A673 (cell line): ENCODE data around the gene ERCC6L2. TPM values are rescaled to one million over a fixed set of nuclear protein-coding genes. Genes with fewer than 3 reads are reported as not detected.

Source experiments
- BruUV-seq: library from RNA; stranded (reverse); fragments of 400-500 nt; replicated peaks from 2 replicates; lab custom pipeline; 2021; lab: Mats Ljungman, UMichigan
- CTCF ChIA-PET: fragments of 300-600 bp; sonication (Branson Sonifier 250); formaldehyde crosslinking; loops from one replicate; lab custom pipeline; 2022; ENCODE audit warnings: antibody characterized with exemption; lab: Charles Lee
- POLR2A ChIA-PET: fragments of 300-600 bp; sonication (Branson Sonifier 250); formaldehyde crosslinking; loops from one replicate; lab custom pipeline; 2022; ENCODE audit warnings: antibody characterized with exemption; ENCODE audit not compliant: low non-redundant PET; lab: Charles Lee
- DNase-seq: peaks from one replicate; pipeline ENCODE4 v3.0.0-alpha.2; 2015; ENCODE audit warnings: low spot score
- H3K27ac ChIP-seq: fragments of 200-600 bp; sonication (generic); 2 replicates; pipeline ENCODE4 v1.5.1; 2016; ENCODE audit warnings: mixed run types, low read depth, mild to moderate bottlenecking, mixed read lengths, antibody characterized with exemption, low read length; ENCODE audit not compliant: poor library complexity, severe bottlenecking
- H3K27me3 ChIP-seq: fragments of 200-600 bp; sonication (generic); replicated peaks from 2 replicates; pipeline ENCODE4 v1.6.1; 2017; ENCODE audit warnings: mixed run types, low read depth, mild to moderate bottlenecking, mixed read lengths, antibody characterized with exemption, low read length; ENCODE audit not compliant: insufficient read depth, poor library complexity
- H3K36me3 ChIP-seq: fragments of 200-600 bp; sonication (generic); 2 replicates; pipeline ENCODE4 v1.6.1; 2016; ENCODE audit warnings: mixed run types, mild to moderate bottlenecking, mixed read lengths, antibody characterized with exemption, low read length; ENCODE audit not compliant: insufficient read depth, poor library complexity, severe bottlenecking
- H3K4me1 ChIP-seq: fragments of 200-600 bp; sonication (generic); 2 replicates; pipeline ENCODE4 v1.6.1; 2017; ENCODE audit warnings: mixed run types, mild to moderate bottlenecking, mixed read lengths, antibody characterized with exemption, low read length; ENCODE audit not compliant: insufficient read depth, poor library complexity, severe bottlenecking
- H3K4me3 ChIP-seq: fragments of 200-600 bp; sonication (generic); 2 replicates; pipeline ENCODE4 v1.5.1; 2016; ENCODE audit warnings: low read depth, mixed run types, mild to moderate bottlenecking, mixed read lengths, low read length; ENCODE audit not compliant: poor library complexity, severe bottlenecking
- H3K9me3 ChIP-seq: fragments of 200-600 bp; sonication (generic); 2 replicates; pipeline ENCODE4 v1.6.1; 2016; ENCODE audit warnings: mixed run types, low read depth, mild to moderate bottlenecking, mixed read lengths, antibody characterized with exemption, low read length; ENCODE audit not compliant: poor library complexity, severe bottlenecking
- CTCF ChIP-seq: fragments of 300-800, 200-600 bp; sonication (generic); conservative IDR thresholded peaks from 2 replicates; pipeline ENCODE4 v1.5.1; 2017; ENCODE audit warnings: low read depth, mild to moderate bottlenecking, antibody characterized with exemption, low read length, moderate library complexity, mixed read lengths
- EZH2 ChIP-seq: fragments of 200-600 bp; sonication (generic); IDR thresholded peaks from 2 replicates; pipeline ENCODE4 v1.6.1; 2017; ENCODE audit warnings: borderline replicate concordance, low read depth, mild to moderate bottlenecking, mixed read lengths, antibody characterized with exemption, low read length; ENCODE audit not compliant: poor library complexity, severe bottlenecking
- intact Hi-C: fragments of 100-400 bp; cut with micrococcal nuclease; formaldehyde crosslinking; loops from one replicate; pipeline ENCODE4 v1.10.0; 2022; ENCODE audit not compliant: unreplicated experiment
- total RNA-seq: library from RNA; stranded (reverse); gene quantifications from 2 replicates; pipeline ENCODE4 v1.2.3, GENCODE V29; 2021

The ERCC6L2 gene
- total RNA-seq, 1 experiment from 2014 or later = 51.2 TPM

- intact Hi-C loops = no loop called here
- H3K36me3 ChIP-seq = peaks cover 15% of the 10 kb centered on the region
- H3K27ac ChIP-seq = no peak overlapping the region
- TF ChIP-seq EZH2 = no peak
- no peak for TF ChIP-seq CTCF
- no peaks in the 10 kb centered on the region for H3K9me3 ChIP-seq
- POLR2A ChIA-PET = no interaction called here
- CTCF ChIA-PET = interaction anchor here (0.6 kb wide), 1 partner anchor 764 kb away, joined by 9 read pairs; no protein-coding TSS in a partner anchor
- no peaks in the 10 kb centered on the region for H3K27me3 ChIP-seq
- no peak overlapping the region for H3K4me3 ChIP-seq
- peak; percentile 22 for DNase-seq
- H3K4me1 ChIP-seq = peaks cover 8% of the 10 kb centered on the region
- no TSS peak for BruUV-seq
Measured at GRCh38 chr9:95880021-95880690, 4.7 kb downstream of the ERCC6L2 start.

- intact Hi-C loops = no loop called here
- H3K4me1 ChIP-seq = no peaks in the 10 kb centered on the region
- TF ChIP-seq EZH2 = no peak
- TF ChIP-seq CTCF = no peak
- H3K9me3 ChIP-seq = no peaks in the 10 kb centered on the region
- peaks cover 12% of the 10 kb centered on the region for H3K36me3 ChIP-seq
- no peaks in the 10 kb centered on the region for H3K27me3 ChIP-seq
- H3K27ac ChIP-seq = no peak overlapping the region
- no peak for DNase-seq
- no TSS peak for BruUV-seq
- CTCF ChIA-PET = no interaction called here
- no peak overlapping the region for H3K4me3 ChIP-seq
- POLR2A ChIA-PET = no interaction called here
Measured at GRCh38 chr9:95887926-95888497, 12.5 kb downstream of the ERCC6L2 start.

- intact Hi-C loops = no loop called here
- no peaks in the 10 kb centered on the region for H3K9me3 ChIP-seq
- TF ChIP-seq CTCF (no peak), EZH2 (no peak)
- H3K36me3 ChIP-seq = peaks cover 12% of the 10 kb centered on the region
- ChIA-PET CTCF (no interaction called here), POLR2A (no interaction called here)
- no peak overlapping the region for H3K4me3 ChIP-seq
- H3K27ac ChIP-seq = no peak overlapping the region
- no peaks in the 10 kb centered on the region for H3K4me1 ChIP-seq
- no TSS peak for BruUV-seq
- DNase-seq = no peak
- no peaks in the 10 kb centered on the region for H3K27me3 ChIP-seq
Measured at GRCh38 chr9:95890594-95890993, 15.1 kb downstream of the ERCC6L2 start.
